GM12878 (cell line): ENCODE data around the gene RBBP4. TPM values are rescaled to one million over a fixed set of nuclear protein-coding genes. Genes with fewer than 3 reads are reported as not detected.

Experiments used
- ASH2L ChIP-seq: fragments of 300-600, 200-600 bp; sonication (generic); IDR thresholded peaks from 2 replicates; pipeline ENCODE4 v1.6.1; 2017; ENCODE audit warnings: low read depth, mild to moderate bottlenecking, borderline replicate concordance
- CUX1 ChIP-seq: IDR thresholded peaks from 2 replicates; pipeline ENCODE4 v1.6.1; 2012; ENCODE audit warnings: improper control_type of control experiment, low read depth, low read length; ENCODE audit not compliant: insufficient replicate concordance
- ESRRA ChIP-seq: IDR thresholded peaks from 2 replicates; pipeline ENCODE4 v1.6.1; 2012; ENCODE audit warnings: mild to moderate bottlenecking, low read length, improper control_type of control experiment
- NFIC ChIP-seq: IDR thresholded peaks from 2 replicates; pipeline ENCODE4 v1.6.1; 2012; ENCODE audit warnings: low read depth, mild to moderate bottlenecking, inconsistent platforms, low read length, moderate library complexity
- polyA plus RNA-seq, 11 experiments: library from polyadenylated mRNA; depleted of rRNA in 4 of 11; unstranded in 6 of 11; stranded (reverse) in 5 of 11; fragments of >200 nt; fragmentation: Nextera tagmentation in 4 of 11; fragmentation: Illumina TruSeq in 1 of 11; extraction: Ambion mirVana in 4 of 11; extraction: Trizol in 1 of 11; gene quantifications; 1 replicate in 1 of 11; 2 replicates in 10 of 11; pipeline versions ENCODE4 v1.2.1 to v1.2.3, GENCODE V29; 2011 to 2016; ENCODE audit warnings: inconsistent platforms in 2 of 11, missing spikeins in 2 of 11, low read depth in 1 of 11
- total RNA-seq, 4 experiments: library from RNA; depleted of rRNA in 3 of 4; stranded (reverse); fragments of >200 nt in 3 of 4; fragmentation: Illumina TruSeq in 1 of 4; extraction: Trizol in 1 of 4; gene quantifications; 2 replicates each; pipeline versions ENCODE4 v1.2.1 to v1.2.3, GENCODE V29; 2013 to 2021
- TF ChIP-seq, protein P1 (sequence below): IDR thresholded peaks from 2 replicates; pipeline ENCODE4 v1.6.1; 2012; ENCODE audit warnings: low read depth, low read length, improper control_type of control experiment

RBBP4 gene
- total and polyA plus RNA-seq, 10 of the 15 experiments (the other 5 are each of a cell fraction or from before 2014, with no cell fraction given), result 120 to 357 (median 231) TPM

GRCh38 chr1:32701951-32702598 lies 51.1 kb downstream of the RBBP4 start (continued):
- no peak for TF ChIP-seq CUX1
- TF ChIP-seq ESRRA, result no peak
- TF ChIP-seq, protein P1, sequence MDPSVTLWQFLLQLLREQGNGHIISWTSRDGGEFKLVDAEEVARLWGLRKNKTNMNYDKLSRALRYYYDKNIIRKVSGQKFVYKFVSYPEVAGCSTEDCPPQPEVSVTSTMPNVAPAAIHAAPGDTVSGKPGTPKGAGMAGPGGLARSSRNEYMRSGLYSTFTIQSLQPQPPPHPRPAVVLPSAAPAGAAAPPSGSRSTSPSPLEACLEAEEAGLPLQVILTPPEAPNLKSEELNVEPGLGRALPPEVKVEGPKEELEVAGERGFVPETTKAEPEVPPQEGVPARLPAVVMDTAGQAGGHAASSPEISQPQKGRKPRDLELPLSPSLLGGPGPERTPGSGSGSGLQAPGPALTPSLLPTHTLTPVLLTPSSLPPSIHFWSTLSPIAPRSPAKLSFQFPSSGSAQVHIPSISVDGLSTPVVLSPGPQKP, result no peak
- TF ChIP-seq NFIC, result no peak
- no peak for TF ChIP-seq ASH2L
